IMR-90 (cell line): ENCODE data around the gene CLOCK. TPM values are rescaled to one million over a fixed set of nuclear protein-coding genes. Genes with fewer than 3 reads are reported as not detected.

Experiments
- ATAC-seq: fragments of 200-7000 bp; cut with Tn5 transposase; 2 replicates; pipeline ENCODE4 v1.9.1; 2020; ENCODE audit warnings: low read depth, mild to moderate bottlenecking, moderate library complexity
- BruUV-seq: library from RNA; stranded (reverse); fragments of 400-500 nt; replicated peaks from 2 replicates; lab custom pipeline; 2021; lab: Mats Ljungman, UMichigan
- CTCF ChIA-PET: fragments of 300-600 bp; formaldehyde crosslinking; extraction: SDS; loops from one replicate; lab custom pipeline; 2021; ENCODE audit warnings: antibody characterized with exemption; lab: Yijun Ruan, JAX
- POLR2A ChIA-PET: fragments of 300-600 bp; sonication (Branson Sonifier 250); formaldehyde crosslinking; loops from one replicate; lab custom pipeline; 2022; ENCODE audit warnings: antibody characterized with exemption; ENCODE audit not compliant: unreplicated experiment; lab: Charles Lee
- DNase-seq: peaks from one replicate; pipeline ENCODE4 v3.0.0; 2013
- H2AFZ ChIP-seq: replicated peaks from 2 replicates; pipeline ENCODE3; 2013; ENCODE audit warnings: low read length, mild to moderate bottlenecking; ENCODE audit not compliant: poor library complexity
- H2AK5ac ChIP-seq: 2 replicates; pipeline ENCODE4 v1.6.1; 2013; ENCODE audit warnings: low read depth, low read length, inconsistent platforms
- H2AK9ac ChIP-seq: replicated peaks from 2 replicates; pipeline ENCODE3; 2013; ENCODE audit warnings: mild to moderate bottlenecking, low read depth, low read length, moderate library complexity; ENCODE audit not compliant: poor library complexity
- H2BK120ac ChIP-seq: 2 replicates; pipeline ENCODE4 v1.6.1; 2013; ENCODE audit warnings: low read depth, low read length, inconsistent platforms
- H2BK15ac ChIP-seq: 3 replicates; pipeline ENCODE4 v1.6.1; 2013; ENCODE audit warnings: low read depth, low read length, inconsistent platforms
- H2BK20ac ChIP-seq: 2 replicates; pipeline ENCODE4 v1.6.1; 2013; ENCODE audit warnings: low read depth, mild to moderate bottlenecking, inconsistent platforms, low read length, moderate library complexity
- H2BK5ac ChIP-seq: 2 replicates; pipeline ENCODE4 v1.6.1; 2013; ENCODE audit warnings: mild to moderate bottlenecking, low read depth, low read length, inconsistent platforms; ENCODE audit not compliant: poor library complexity, severe bottlenecking
- H3K14ac ChIP-seq: replicated peaks from 2 replicates; pipeline ENCODE4 v1.6.1; 2013; ENCODE audit warnings: low read depth, low read length, inconsistent platforms
- H3K18ac ChIP-seq: 2 replicates; pipeline ENCODE4 v1.6.1; 2013; ENCODE audit warnings: low read depth, low read length, control low read depth
- H3K23ac ChIP-seq: 2 replicates; pipeline ENCODE4 v1.6.1; 2013; ENCODE audit warnings: low read depth, low read length, inconsistent platforms
- H3K27ac ChIP-seq: 2 replicates; pipeline ENCODE4 v1.5.1; 2013; ENCODE audit warnings: mild to moderate bottlenecking, control low read depth, low read length; ENCODE audit not compliant: insufficient read depth
- H3K27me3 ChIP-seq: 2 replicates; pipeline ENCODE4 v1.6.1; 2013; ENCODE audit warnings: low read length; ENCODE audit not compliant: control insufficient read depth, insufficient read depth
- H3K36me3 ChIP-seq: 2 replicates; pipeline ENCODE4 v1.6.1; 2013; ENCODE audit warnings: low read length, mixed read lengths; ENCODE audit not compliant: control insufficient read depth, insufficient read depth
- H3K4ac ChIP-seq: 2 replicates; pipeline ENCODE4 v1.6.1; 2013; ENCODE audit warnings: low read depth, low read length, inconsistent platforms
- H3K4me1 ChIP-seq: 2 replicates; pipeline ENCODE4 v1.6.1; 2013; ENCODE audit warnings: low read length, mixed read lengths; ENCODE audit not compliant: control insufficient read depth, insufficient read depth
- H3K4me2 ChIP-seq: 2 replicates; pipeline ENCODE4 v1.6.1; 2013; ENCODE audit warnings: low read depth, mild to moderate bottlenecking, control low read depth, low read length, moderate library complexity
- H3K4me3 ChIP-seq: 2 replicates; pipeline ENCODE4 v1.5.1; 2013; ENCODE audit warnings: low read depth, mild to moderate bottlenecking, control low read depth, low read length, moderate library complexity; ENCODE audit not compliant: insufficient read depth
- H3K56ac ChIP-seq: 2 replicates; pipeline ENCODE4 v1.6.1; 2013; ENCODE audit warnings: low read length, inconsistent platforms; ENCODE audit not compliant: insufficient read depth; ENCODE audit errors: extremely low read depth
- H3K79me1 ChIP-seq, 2 experiments: 2 replicates each; pipeline ENCODE4 v1.6.1; 2013; ENCODE audit warnings: low read length in 2 of 2, inconsistent platforms in 1 of 2, low read depth in 1 of 2
- H3K9ac ChIP-seq: 2 replicates; pipeline ENCODE4 v1.6.1; 2013; ENCODE audit warnings: low read depth, low read length, control low read depth
- H3K9me1 ChIP-seq: 2 replicates; pipeline ENCODE4 v1.6.1; 2013; ENCODE audit warnings: low read length, inconsistent platforms; ENCODE audit not compliant: insufficient read depth
- H3K9me3 ChIP-seq: 2 replicates; pipeline ENCODE4 v1.6.1; 2013; ENCODE audit warnings: low read length; ENCODE audit not compliant: control insufficient read depth, insufficient read depth
- H4K20me1 ChIP-seq: 2 replicates; pipeline ENCODE4 v1.6.1; 2013; ENCODE audit warnings: low read length, inconsistent platforms; ENCODE audit not compliant: insufficient read depth
- H4K5ac ChIP-seq: 2 replicates; pipeline ENCODE4 v1.6.1; 2013; ENCODE audit warnings: mild to moderate bottlenecking, low read depth, low read length, control low read depth
- H4K8ac ChIP-seq, 2 experiments: 2 replicates each; pipeline ENCODE4 v1.6.1; 2013; ENCODE audit warnings: low read depth in 2 of 2, low read length in 2 of 2, control low read depth in 1 of 2, inconsistent platforms in 1 of 2
- H4K91ac ChIP-seq: 2 replicates; pipeline ENCODE4 v1.6.1; 2013; ENCODE audit warnings: low read depth, low read length, inconsistent platforms; ENCODE audit not compliant: insufficient read depth
- BHLHE40 ChIP-seq: fragments of 150-350 bp; IDR thresholded peaks from 2 replicates; pipeline ENCODE4 v1.6.1; 2016; ENCODE audit warnings: mild to moderate bottlenecking, low read depth, low read length
- CEBPB ChIP-seq: IDR thresholded peaks from 2 replicates; pipeline ENCODE4 v1.6.1; 2012; ENCODE audit warnings: low read depth, low read length, improper control_type of control experiment
- CHD1 ChIP-seq: IDR thresholded peaks from 2 replicates; pipeline ENCODE4 v1.6.1; 2012; ENCODE audit warnings: low read depth, low read length, improper control_type of control experiment
- CTCF ChIP-seq: conservative IDR thresholded peaks from 2 replicates; pipeline ENCODE4 v1.5.1; 2012; ENCODE audit warnings: mild to moderate bottlenecking, low read depth, low read length, improper control_type of control experiment
- ELK1 ChIP-seq: fragments of 150-350 bp; IDR thresholded peaks from 2 replicates; pipeline ENCODE4 v1.6.1; 2016; ENCODE audit warnings: low read depth, mild to moderate bottlenecking, low read length, moderate library complexity, borderline replicate concordance
- FOS ChIP-seq: fragments of 150-350 bp; IDR thresholded peaks from 2 replicates; pipeline ENCODE4 v1.6.1; 2016; ENCODE audit warnings: low read depth, low read length
- MAFK ChIP-seq: IDR thresholded peaks from 2 replicates; pipeline ENCODE4 v1.6.1; 2012; ENCODE audit warnings: low read depth, low read length, improper control_type of control experiment
- MAZ ChIP-seq: IDR thresholded peaks from 2 replicates; pipeline ENCODE4 v1.6.1; 2012; ENCODE audit warnings: low read depth, mild to moderate bottlenecking, low read length, improper control_type of control experiment, moderate library complexity, borderline replicate concordance
- MXI1 ChIP-seq: IDR thresholded peaks from 2 replicates; pipeline ENCODE4 v1.6.1; 2012; ENCODE audit warnings: low read depth, mild to moderate bottlenecking, low read length, moderate library complexity, borderline replicate concordance
- NFE2L2 ChIP-seq: fragments of 150-350 bp; IDR thresholded peaks from 2 replicates; pipeline ENCODE4 v1.6.1; 2016; ENCODE audit warnings: low read depth, mild to moderate bottlenecking, low read length
- POLR2A ChIP-seq: IDR thresholded peaks from 2 replicates; pipeline ENCODE4 v1.6.1; 2012; ENCODE audit warnings: mild to moderate bottlenecking, low read depth, low read length
- RAD21 ChIP-seq: IDR thresholded peaks from 2 replicates; pipeline ENCODE4 v1.6.1; 2012; ENCODE audit warnings: low read length, improper control_type of control experiment
- RCOR1 ChIP-seq: IDR thresholded peaks from 2 replicates; pipeline ENCODE4 v1.6.1; 2012; ENCODE audit warnings: mild to moderate bottlenecking, low read length, improper control_type of control experiment; ENCODE audit not compliant: insufficient replicate concordance
- RFX5 ChIP-seq: IDR thresholded peaks from 2 replicates; pipeline ENCODE4 v1.8.0; 2012; ENCODE audit warnings: low read depth, mild to moderate bottlenecking, low read length, moderate library complexity
- SMC3 ChIP-seq: fragments of 150-350 bp; IDR thresholded peaks from 2 replicates; pipeline ENCODE4 v1.6.1; 2016; ENCODE audit warnings: low read depth, mild to moderate bottlenecking, antibody characterized with exemption, low read length, moderate library complexity
- USF2 ChIP-seq: fragments of 150-350 bp; IDR thresholded peaks from 2 replicates; pipeline ENCODE4 v1.6.1; 2017; ENCODE audit warnings: mild to moderate bottlenecking, antibody characterized with exemption, low read length, low read depth
- whole genome bisulfite sequencing, 2 experiments: methylation state at CpG; one replicate each; pipeline versions ENCODE4 v1.1.5 to v1.1.7; 2013; ENCODE audit warnings: missing lambda C conversion rate in 2 of 2; ENCODE audit not compliant: insufficient read length in 1 of 2; ENCODE audit errors: extremely low coverage in 2 of 2; 5-methylcytosine and 5-hydroxymethylcytosine counted together
- dilution Hi-C: fragments of 300-500 bp; cut with HindIII; formaldehyde crosslinking; loops from one replicate; pipeline ENCODE4 v1.14.3; 2018; ENCODE audit warnings: low sequenced_read_pairs; ENCODE audit not compliant: unreplicated experiment
- in situ Hi-C: fragments of 300-500 bp; cut with MboI; formaldehyde crosslinking; loops from 3 replicates; pipeline ENCODE4 v1.14.3; 2019; ENCODE audit warnings: low sequenced_read_pairs, inconsistent platforms, mixed read lengths
- intact Hi-C: fragments of 100-400 bp; cut with micrococcal nuclease; formaldehyde crosslinking; loops from 2 replicates; pipeline ENCODE4 v1.10.0; 2022
- polyA plus RNA-seq, 3 experiments: library from polyadenylated mRNA; depleted of rRNA; stranded (reverse); fragments of >200 nt; gene quantifications; 2 replicates each; pipeline ENCODE4 v1.2.3, GENCODE V29; 2012; ENCODE audit warnings: low replicate concordance in 1 of 3
- total RNA-seq: library from RNA; depleted of rRNA; stranded (reverse); fragments of >200 nt; gene quantifications from 2 replicates; pipeline ENCODE4 v1.2.3, GENCODE V29; 2012

The CLOCK gene
- total and polyA plus RNA-seq, 2 of the 4 experiments (the other 2 are of a cell fraction), result 7.3 to 53.4 TPM

- BruUV-seq, result no TSS peak
- no peak for TF ChIP-seq RFX5
- TF ChIP-seq MAFK, result no peak
- no peak for TF ChIP-seq USF2
- no peak for TF ChIP-seq CHD1
- no peak for TF ChIP-seq NFE2L2
- TF ChIP-seq FOS, result no peak
- no peak for TF ChIP-seq CEBPB
- TF ChIP-seq ELK1, result no peak
- no peak for TF ChIP-seq CTCF
- TF ChIP-seq RAD21, result no peak
- no peak for TF ChIP-seq RCOR1
- no peak for TF ChIP-seq SMC3
- TF ChIP-seq MXI1, result no peak
- TF ChIP-seq POLR2A, result no peak
- no peak for TF ChIP-seq MAZ
- no peak for TF ChIP-seq BHLHE40
- H3K9me1 ChIP-seq, result peaks cover 3% of the 10 kb centered on the region
- H2BK120ac ChIP-seq, result no peak overlapping the region
- H3K9ac ChIP-seq, result no peak overlapping the region
- H2BK15ac ChIP-seq, result no peak overlapping the region
- ChIA-PET CTCF (interaction anchor here (0.6 kb wide), 1 partner anchor 35 kb away, joined by 3 read pairs; no protein-coding TSS in a partner anchor), POLR2A (interaction anchor here (0.6 kb wide), 1 partner anchor 8 kb away, joined by 9 read pairs; no protein-coding TSS in a partner anchor)
- H4K8ac ChIP-seq, result no peak overlapping the region
- in situ Hi-C loops (no loop called here), dilution Hi-C loops (no loop called here), intact Hi-C loops (no loop called here)
- H3K36me3 ChIP-seq, result peaks cover 3% of the 10 kb centered on the region
- H3K9me3 ChIP-seq, result no peaks in the 10 kb centered on the region
- H3K18ac ChIP-seq, result no peak overlapping the region
- DNase-seq (no peak), ATAC-seq (no peak)
- no peak overlapping the region for H2AK9ac ChIP-seq
- no peaks in the 10 kb centered on the region for H4K20me1 ChIP-seq
- H3K4me2 ChIP-seq, result no peak overlapping the region
- no peak overlapping the region for H3K4ac ChIP-seq
- H2BK5ac ChIP-seq, result no peak overlapping the region
- no peaks in the 10 kb centered on the region for H3K27me3 ChIP-seq
- H3K56ac ChIP-seq, result no peak overlapping the region
- H4K91ac ChIP-seq, result no peak overlapping the region
- H3K14ac ChIP-seq, result no peak overlapping the region
- peaks cover 29 to 50% of the 10 kb centered on the region in 2 experiments for H3K79me1 ChIP-seq
- WGBS, 2 experiments, result no CpG with 5 or more reads among the region's 2 CpGs
- peaks cover 2% of the 10 kb centered on the region for H3K4me1 ChIP-seq
- no peak overlapping the region for H3K23ac ChIP-seq
- H2AK5ac ChIP-seq, result no peak overlapping the region
- no peak overlapping the region for H2BK20ac ChIP-seq
- no peak overlapping the region for H3K4me3 ChIP-seq
- no peak overlapping the region for H3K27ac ChIP-seq
- H2AFZ ChIP-seq, result no peak overlapping the region
- H4K5ac ChIP-seq, result no peak overlapping the region
Measured at GRCh38 chr4:55500072-55500471, 46.6 kb downstream of the CLOCK start.
